K562 (cell line): ENCODE results near the gene KCNK1. TPM values are rescaled to one million over a fixed set of nuclear protein-coding genes. Genes with fewer than 3 reads are reported as not detected.

Experiments
- BDP1 ChIP-seq: IDR thresholded peaks from 3 replicates; pipeline ENCODE4 v1.6.1; 2011; ENCODE audit not compliant: insufficient read length, insufficient read depth
- BRD4 ChIP-seq: fragments of 200-600 bp; sonication (generic); IDR thresholded peaks from 2 replicates; pipeline ENCODE4 v1.6.1; 2017; ENCODE audit warnings: inconsistent platforms
- NR2C2 ChIP-seq, 2 experiments: fragments of 200-800 bp in 1 of 2; sonication (Bioruptor generic) in 1 of 2; sonication (generic) in 1 of 2; formaldehyde crosslinking in 1 of 2; IDR thresholded peaks; 2 replicates each; pipeline versions ENCODE4 v1.6.1 to v1.8.0; 2016 to 2022; ENCODE audit warnings: mild to moderate bottlenecking in 1 of 2, missing compliant biosample characterization in 1 of 2, missing genetic modification characterization in 1 of 2, missing genetic modification reagents in 1 of 2
- TAF1 ChIP-seq: IDR thresholded peaks from 2 replicates; pipeline ENCODE4 v1.6.1; 2011; ENCODE audit warnings: mild to moderate bottlenecking, low read length, moderate library complexity; ENCODE audit not compliant: insufficient read depth, control insufficient read depth, severe bottlenecking; ENCODE audit errors: extremely low read depth
- TEAD4 ChIP-seq, 2 experiments: sonication (generic) in 1 of 2; formaldehyde crosslinking in 1 of 2; IDR thresholded peaks; 2 replicates each; pipeline versions ENCODE4 v1.6.1 to v1.8.0; 2012 to 2022; ENCODE audit warnings: borderline replicate concordance in 1 of 2, inconsistent platforms in 1 of 2, low read length in 1 of 2, mild to moderate bottlenecking in 1 of 2, missing genetic modification reagents in 1 of 2
- polyA plus RNA-seq, 8 experiments: library from polyadenylated mRNA; depleted of rRNA in 4 of 8; stranded (reverse) in 5 of 8; unstranded in 3 of 8; fragments of >200 nt; fragmentation: Nextera tagmentation in 2 of 8; fragmentation: Illumina TruSeq in 1 of 8; extraction: Ambion mirVana in 2 of 8; extraction: Trizol in 1 of 8; gene quantifications; 2 replicates each; pipeline versions ENCODE4 v1.2.1 to v1.2.3, GENCODE V29; 2011 to 2014; ENCODE audit warnings: inconsistent platforms in 1 of 8, missing spikeins in 1 of 8
- total RNA-seq, 7 experiments: library from RNA; depleted of rRNA in 6 of 7; stranded (reverse); fragments of >200 nt in 6 of 7; fragmentation: Illumina TruSeq in 2 of 7; extraction: Trizol in 2 of 7; gene quantifications; 2 replicates each; pipeline versions ENCODE4 v1.2.1 to v1.2.3, GENCODE V29; 2011 to 2021; ENCODE audit warnings: low replicate concordance in 1 of 7
- TF ChIP-seq, protein P1 (sequence below): fragments of 450-650 bp; IDR thresholded peaks from 2 replicates; pipeline ENCODE4 v1.6.1; 2018; ENCODE audit not compliant: partially characterized antibody
- TF ChIP-seq, protein P2 (sequence below), 2 experiments: fragments of 450-650 bp; IDR thresholded peaks; 2 replicates each; pipeline ENCODE4 v1.6.1; 2016; ENCODE audit warnings: mild to moderate bottlenecking in 2 of 2, borderline replicate concordance in 1 of 2, low read depth in 1 of 2, moderate library complexity in 1 of 2

KCNK1 gene
- total and polyA plus RNA-seq, 9 of the 15 experiments (the other 6 are each of a cell fraction or from before 2014, with no cell fraction given), result 3.1 to 22.7 (median 6.0) TPM

DNA sequence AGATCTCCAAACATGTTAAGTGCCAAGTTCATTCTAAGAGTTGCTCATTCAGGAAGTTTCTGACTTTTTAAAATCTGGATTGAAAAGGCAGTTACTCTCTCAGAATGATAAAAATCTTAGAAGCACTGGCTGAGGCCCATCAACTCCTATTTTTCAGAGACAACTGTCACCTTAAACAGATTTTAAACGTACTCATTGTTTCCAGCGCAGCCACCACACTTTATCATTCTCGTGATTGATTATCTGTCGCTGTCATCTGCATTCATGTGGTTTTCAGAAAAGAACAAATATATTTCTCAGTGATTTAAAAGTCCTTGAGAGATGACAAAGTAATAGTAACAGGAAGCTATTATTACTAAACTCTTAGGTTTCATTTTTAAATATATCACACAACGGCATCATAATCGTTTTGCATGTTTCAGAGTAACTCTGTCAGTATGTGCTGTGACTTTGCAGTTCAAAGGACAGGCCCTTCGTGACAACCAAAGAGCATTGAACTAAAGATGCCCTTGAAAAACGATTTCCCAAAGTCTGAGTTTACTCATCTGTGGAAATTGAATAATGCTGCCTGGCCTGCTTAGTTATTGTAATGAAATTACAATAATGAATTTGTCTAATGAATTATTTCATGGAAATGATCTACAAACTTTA is 14.9 kb upstream of the KCNK1 start (continued):
- no peak for TF ChIP-seq BRD4
- TF ChIP-seq, protein P1, sequence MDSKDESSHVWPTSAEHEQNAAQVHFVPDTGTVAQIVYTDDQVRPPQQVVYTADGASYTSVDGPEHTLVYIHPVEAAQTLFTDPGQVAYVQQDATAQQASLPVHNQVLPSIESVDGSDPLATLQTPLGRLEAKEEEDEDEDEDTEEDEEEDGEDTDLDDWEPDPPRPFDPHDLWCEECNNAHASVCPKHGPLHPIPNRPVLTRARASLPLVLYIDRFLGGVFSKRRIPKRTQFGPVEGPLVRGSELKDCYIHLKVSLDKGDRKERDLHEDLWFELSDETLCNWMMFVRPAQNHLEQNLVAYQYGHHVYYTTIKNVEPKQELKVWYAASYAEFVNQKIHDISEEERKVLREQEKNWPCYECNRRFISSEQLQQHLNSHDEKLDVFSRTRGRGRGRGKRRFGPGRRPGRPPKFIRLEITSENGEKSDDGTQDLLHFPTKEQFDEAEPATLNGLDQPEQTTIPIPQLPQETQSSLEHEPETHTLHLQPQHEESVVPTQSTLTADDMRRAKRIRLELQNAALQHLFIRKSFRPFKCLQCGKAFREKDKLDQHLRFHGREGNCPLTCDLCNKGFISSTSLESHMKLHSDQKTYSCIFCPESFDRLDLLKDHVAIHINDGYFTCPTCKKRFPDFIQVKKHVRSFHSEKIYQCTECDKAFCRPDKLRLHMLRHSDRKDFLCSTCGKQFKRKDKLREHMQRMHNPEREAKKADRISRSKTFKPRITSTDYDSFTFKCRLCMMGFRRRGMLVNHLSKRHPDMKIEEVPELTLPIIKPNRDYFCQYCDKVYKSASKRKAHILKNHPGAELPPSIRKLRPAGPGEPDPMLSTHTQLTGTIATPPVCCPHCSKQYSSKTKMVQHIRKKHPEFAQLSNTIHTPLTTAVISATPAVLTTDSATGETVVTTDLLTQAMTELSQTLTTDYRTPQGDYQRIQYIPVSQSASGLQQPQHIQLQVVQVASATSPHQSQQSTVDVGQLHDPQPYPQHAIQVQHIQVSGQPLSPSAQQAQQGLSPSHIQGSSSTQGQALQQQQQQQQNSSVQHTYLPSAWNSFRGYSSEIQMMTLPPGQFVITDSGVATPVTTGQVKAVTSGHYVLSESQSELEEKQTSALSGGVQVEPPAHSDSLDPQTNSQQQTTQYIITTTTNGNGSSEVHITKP, result no peak
- peak; percentile 46; the same call in 1 of the 2 replicates for TF ChIP-seq TEAD4 (IDR thresholded peaks at IDR 0.05; ENCODE audit: low read length)
- TF ChIP-seq TEAD4 (CRISPR knock-in tag; IDR thresholded peaks at IDR 0.05; ENCODE audit: borderline replicate concordance), result no peak
- TF ChIP-seq NR2C2 (CRISPR knock-in tag; IDR thresholded peaks at IDR 0.05), result no peak
- 0 out of 2 replicates have a peak, but pooled peaks have one; percentile 30 for TF ChIP-seq NR2C2 (tag; IDR thresholded peaks at IDR 0.05)
- TF ChIP-seq TAF1, result no peak
- no peak for TF ChIP-seq BDP1
- TF ChIP-seq, protein P2, sequence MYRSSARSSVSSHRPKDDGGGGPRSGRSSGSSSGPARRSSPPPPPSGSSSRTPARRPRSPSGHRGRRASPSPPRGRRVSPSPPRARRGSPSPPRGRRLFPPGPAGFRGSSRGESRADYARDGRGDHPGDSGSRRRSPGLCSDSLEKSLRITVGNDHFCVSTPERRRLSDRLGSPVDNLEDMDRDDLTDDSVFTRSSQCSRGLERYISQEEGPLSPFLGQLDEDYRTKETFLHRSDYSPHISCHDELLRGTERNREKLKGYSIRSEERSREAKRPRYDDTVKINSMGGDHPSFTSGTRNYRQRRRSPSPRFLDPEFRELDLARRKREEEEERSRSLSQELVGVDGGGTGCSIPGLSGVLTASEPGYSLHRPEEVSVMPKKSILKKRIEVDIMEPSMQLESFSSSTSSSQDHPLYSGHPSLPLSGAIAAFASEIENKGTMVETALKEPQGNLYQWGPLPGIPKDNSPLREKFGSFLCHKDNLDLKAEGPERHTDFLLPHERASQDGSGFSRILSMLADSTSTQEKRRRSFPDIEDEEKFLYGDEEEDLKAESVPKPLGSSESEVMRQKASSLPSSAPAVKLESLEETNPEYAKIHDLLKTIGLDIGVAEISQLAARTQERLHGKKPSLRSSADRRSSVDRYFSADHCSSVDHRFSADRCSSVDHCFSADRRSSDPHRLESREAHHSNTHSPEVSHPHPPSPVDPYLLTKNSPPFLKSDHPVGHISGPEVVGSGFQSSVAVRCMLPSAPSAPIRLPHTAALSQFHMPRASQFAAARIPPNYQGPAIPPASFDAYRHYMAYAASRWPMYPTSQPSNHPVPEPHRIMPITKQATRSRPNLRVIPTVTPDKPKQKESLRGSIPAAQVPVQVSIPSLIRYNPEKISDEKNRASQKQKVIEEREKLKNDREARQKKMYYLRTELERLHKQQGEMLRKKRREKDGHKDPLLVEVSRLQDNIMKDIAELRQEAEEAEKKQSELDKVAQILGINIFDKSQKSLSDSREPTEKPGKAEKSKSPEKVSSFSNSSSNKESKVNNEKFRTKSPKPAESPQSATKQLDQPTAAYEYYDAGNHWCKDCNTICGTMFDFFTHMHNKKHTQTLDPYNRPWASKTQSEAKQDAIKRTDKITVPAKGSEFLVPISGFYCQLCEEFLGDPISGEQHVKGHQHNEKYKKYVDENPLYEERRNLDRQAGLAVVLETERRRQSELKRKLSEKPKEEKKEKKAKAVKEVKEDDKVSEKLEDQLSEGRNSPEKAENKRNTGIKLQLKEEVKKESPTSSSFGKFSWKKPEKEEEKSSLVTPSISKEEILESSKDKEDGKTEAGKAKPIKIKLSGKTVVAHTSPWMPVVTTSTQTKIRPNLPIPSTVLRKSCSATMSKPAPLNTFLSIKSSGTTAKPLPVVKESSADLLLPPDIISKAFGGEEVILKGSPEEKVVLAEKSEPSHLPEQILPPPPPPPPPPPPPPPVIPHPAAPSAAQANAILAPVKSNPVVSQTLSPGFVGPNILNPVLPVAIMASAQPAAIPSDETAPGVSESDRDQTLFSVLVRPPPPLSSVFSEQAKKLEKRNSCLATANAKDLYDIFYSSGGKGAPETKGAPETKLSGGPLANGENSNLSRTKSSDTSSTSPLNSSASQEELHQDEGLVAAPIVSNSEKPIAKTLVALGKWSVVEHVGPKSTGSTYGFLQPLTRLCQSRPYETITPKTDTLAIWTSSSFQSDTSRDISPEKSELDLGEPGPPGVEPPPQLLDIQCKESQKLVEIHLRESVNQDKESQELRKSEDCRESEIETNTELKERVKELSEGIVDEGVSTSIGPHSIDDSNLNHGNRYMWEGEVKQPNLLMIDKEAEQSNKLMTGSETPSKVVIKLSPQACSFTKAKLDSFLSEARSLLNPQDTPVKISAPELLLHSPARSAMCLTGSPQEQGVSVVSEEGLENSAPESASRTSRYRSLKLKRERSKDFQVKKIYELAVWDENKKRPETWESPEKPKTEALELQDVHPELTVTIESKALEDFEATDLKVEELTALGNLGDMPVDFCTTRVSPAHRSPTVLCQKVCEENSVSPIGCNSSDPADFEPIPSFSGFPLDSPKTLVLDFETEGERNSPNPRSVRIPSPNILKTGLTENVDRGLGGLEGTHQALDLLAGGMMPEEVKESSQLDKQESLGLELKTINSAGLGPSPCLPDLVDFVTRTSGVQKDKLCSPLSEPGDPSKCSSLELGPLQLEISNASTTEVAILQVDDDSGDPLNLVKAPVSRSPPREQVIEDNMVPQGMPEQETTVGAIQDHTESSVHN (IDR thresholded peaks at IDR 0.05; ENCODE audit: borderline replicate concordance in 1 of 2, low read depth in 1 of 2), result no peak
